Heart left ventricle (tissue), 16 donors: ENCODE measurements around the gene ATXN7L3. TPM values are rescaled to one million over a fixed set of nuclear protein-coding genes. Genes with fewer than 3 reads are reported as not detected.

Experiments
- ATAC-seq, 4 donors: fragments of 200-7000 bp; cut with Tn5 transposase; one replicate each; pipeline ENCODE4 v1.9.1; 2020 to 2022; ENCODE audit warnings: moderate library complexity in 4 of 4, mild to moderate bottlenecking in 3 of 4, moderate number of reproducible peaks in 1 of 4
- DNase-seq, 5 donors: peaks; one replicate each; pipeline ENCODE4 v3.0.0-alpha.2; 2020
- H3K27ac ChIP-seq, 12 donors: fragments of 200-600 bp; sonication (generic) in 4 of 12; one replicate each; pipeline versions ENCODE4 v1.5.0 to v1.8.0; 2016 to 2022; ENCODE audit warnings: mild to moderate bottlenecking in 2 of 12
- H3K27me3 ChIP-seq, 9 donors: fragments of 200-600 bp; sonication (generic) in 2 of 9; one replicate each; pipeline versions ENCODE4 v1.5.1 to v1.8.0; 2016 to 2022; ENCODE audit warnings: mild to moderate bottlenecking in 3 of 9
- H3K36me3 ChIP-seq, 9 donors: fragments of 200-600 bp; sonication (generic) in 2 of 9; one replicate each; pipeline versions ENCODE4 v1.5.0 to v1.8.0; 2018 to 2022; ENCODE audit warnings: mild to moderate bottlenecking in 2 of 9
- H3K4me1 ChIP-seq, 12 donors: fragments of 200-600 bp; sonication (generic) in 4 of 12; one replicate each; pipeline versions ENCODE4 v1.5.0 to v1.8.0; 2016 to 2022; ENCODE audit warnings: mild to moderate bottlenecking in 3 of 12
- H3K4me3 ChIP-seq, 12 donors: fragments of 200-600 bp; sonication (generic) in 4 of 12; one replicate each; pipeline versions ENCODE4 v1.5.0 to v1.8.0; 2017 to 2022; ENCODE audit warnings: mild to moderate bottlenecking in 9 of 12, moderate library complexity in 4 of 12
- H3K9me3 ChIP-seq, 12 donors: fragments of 200-600 bp; sonication (generic) in 4 of 12; one replicate each; pipeline versions ENCODE4 v1.5.0 to v1.8.0; 2016 to 2022; ENCODE audit warnings: mild to moderate bottlenecking in 1 of 12
- CTCF ChIP-seq, 12 donors: fragments of 200-600 bp; sonication (generic) in 4 of 12; IDR thresholded peaks; one replicate each; pipeline versions ENCODE4 v1.5.0 to v1.8.0; 2018 to 2022; ENCODE audit warnings: antibody characterized with exemption in 12 of 12, mild to moderate bottlenecking in 5 of 12
- POLR2A ChIP-seq, 2 donors: fragments of 450-650 bp; IDR thresholded peaks; one replicate each; pipeline ENCODE4 v1.6.1; 2017; ENCODE audit warnings: antibody characterized with exemption in 2 of 2, mild to moderate bottlenecking in 2 of 2, moderate library complexity in 2 of 2
- WGBS, 4 donors: extraction: QIAGEN DNeasy Blood & Tissue Kit in 2 of 4; methylation state at CpG; one replicate each; pipeline versions ENCODE4 v1.1.5 to v1.1.7; 2013 to 2018; 5-methylcytosine and 5-hydroxymethylcytosine counted together
- intact Hi-C, 10 donors: fragments of 100-400 bp; cut with DNase I; formaldehyde crosslinking; loops; one replicate each; pipeline versions ENCODE4 v1.11.1 to v1.14.2; 2022
- polyA plus RNA-seq, 2 donors: library from polyadenylated mRNA; stranded (reverse); fragments of 200-250 nt; gene quantifications; one replicate each; pipeline ENCODE4 v1.2.3, GENCODE V29; 2013
- total RNA-seq, 9 donors: library from RNA; depleted of rRNA in 2 of 9; stranded (reverse); fragments of >200 nt in 2 of 9; fragmentation: NEBNext Ultra II Directional in 3 of 9; extraction: Animal tissue kit (Norgen Biotek cat#: 25700) in 3 of 9; gene quantifications; one replicate each; pipeline versions ENCODE4 v1.1.0 to v1.2.4, GENCODE V29; 2016 to 2023
- donor health status: ischemic (EF 13 %, LVEDD 7.1; RV severe dilation, severe dysfunction).
- donor health status: healthy with polysubstance abuse.
- donor health status: DM: no; HTN: yes; CAD: no.
- donor health status: DM: no; HTN: no; CAD: no.
- donor health status: ischemic (EF 25% LVEDD 6.9; RV normal size, moderate dysfunction).
- donor health status: ischemic (EF 25% LVEDD 5.7; RV mildly dilated, moderate dysfunction).
- donor health status: healthy.
- donor health status: DM: yes; HTN: yes; CAD: no.
- donor health status: ischemic (EF 35%, LVEDD 5.7; RV mildly dilated, moderate dysfunction).
- donor health status: nonischemic (EF 11% LVEDD 7.7; RV severe dilation, severe dysfunction).
- donor health status: DM: yes; HTN: yes; CAD: no.
- donor health status: PGD.
- donor health status: ischemic (EF 29% LVEDD 5.4; RV normal size, mild dysfunction).
- donor health status: nonischemic (EF 23%, LVEDD 6.1; RV moderate dilation, normal function).

ATXN7L3 gene
- total and polyA plus RNA-seq, 11 donors: 24.1 to 54.4 (median 35.3) TPM

- peak overlapping the region; percentile 97 to 100 (median 100) for H3K27ac ChIP-seq
- ATAC-seq (peak; percentile 68 to 81 (median 73)), DNase-seq (peak; percentile 90 to 95 (median 92))
- H3K27me3 ChIP-seq: no peaks in the 10 kb centered on the region
- WGBS, 4 donors: 0 to 1% (median 0%) methylated on average over 18 to 87 of the region's 89 CpGs
- H3K9me3 ChIP-seq: no peaks in the 10 kb centered on the region
- TF ChIP-seq POLR2A (IDR thresholded peaks at IDR 0.05) (peak in 1 of 2 donors; percentile 62), CTCF (IDR thresholded peaks at IDR 0.05) (peak; percentile 57 to 88 (median 71))
- peak overlapping the region; percentile 76 to 100 (median 96) for H3K4me3 ChIP-seq
- intact Hi-C loops: loop anchor here in 5 of 10 donors (1.0 to 10.0 kb wide), 5 partner anchors 18 to 286 kb away; partner anchors contain the start of genes SLC25A39 (in 2 of the 5) and GPATCH8 (in 1 of the 5)
- H3K36me3 ChIP-seq: peaks cover 5 to 38% (median 35%) of the 10 kb centered on the region in 9 donors
- peaks cover 4 to 44% (median 37%) of the 10 kb centered on the region in 12 donors for H3K4me1 ChIP-seq
These were observed 18.8 kb upstream of the ATXN7L3 start for GRCh38 chr17:44218344-44219107.

- Histone ChIP-seq H3K4me1 (peaks cover 4 to 37% (median 30%) of the 10 kb centered on the region in 12 donors), H3K4me3 (peak overlapping the region; percentile 8 to 100 (median 96)), H3K9me3 (no peaks in the 10 kb centered on the region), H3K27me3 (no peaks in the 10 kb centered on the region), H3K36me3 (peaks cover 5 to 45% (median 39%) of the 10 kb centered on the region in 9 donors), H3K27ac (peak overlapping the region in 11 of 12 donors; percentile 97 to 100 (median 100))
- intact Hi-C loops: loop anchor here in 6 of 10 donors (1.0 to 10.0 kb wide), 5 partner anchors 18 to 287 kb away; partner anchors contain the start of genes SLC25A39 (in 3 of the 6) and GPATCH8 (in 1 of the 6)
- peak in 2 of 5 donors; percentile 43 to 51 for DNase-seq
- ATAC-seq: no peak
- 7 to 13% (median 8%) methylated on average over 9 to 10 of the region's 10 CpGs for WGBS, 4 donors
- TF ChIP-seq POLR2A (IDR thresholded peaks at IDR 0.05): no peak
- TF ChIP-seq CTCF (IDR thresholded peaks at IDR 0.05): no peak
These were observed 18.2 kb upstream of the ATXN7L3 start for GRCh38 chr17:44217738-44218343.

- Histone ChIP-seq H3K9me3 (no peaks in the 10 kb centered on the region), H3K27ac (peak overlapping the region in 1 of 12 donors; percentile 99), H3K36me3 (peaks cover 5 to 53% (median 45%) of the 10 kb centered on the region in 9 donors), H3K27me3 (no peaks in the 10 kb centered on the region), H3K4me3 (peak overlapping the region in 1 of 12 donors; percentile 82), H3K4me1 (peaks cover 4 to 28% (median 23%) of the 10 kb centered on the region in 12 donors)
- DNase-seq (no peak), ATAC-seq (no peak)
- intact Hi-C loops: loop anchor here in 2 of 10 donors (2.0 to 10.0 kb wide), 3 partner anchors 56 to 288 kb away; partner anchors contain the start of genes GPATCH8 (in 1 of the 2) and SLC25A39 (in 1 of the 2)
- 62 to 73% (median 67%) methylated on average over 5 of the region's 5 CpGs for WGBS, 4 donors
- TF ChIP-seq CTCF (IDR thresholded peaks at IDR 0.05) (no peak), POLR2A (IDR thresholded peaks at IDR 0.05) (no peak)
These were observed 17.0 kb upstream of the ATXN7L3 start for GRCh38 chr17:44216694-44217093.
